GM18499 (cell line): ENCODE data around the gene AKAP9.
"Not testable (repeated sequence)": the region's sequence is repeated elsewhere in the genome, so short reads cannot be mapped to it uniquely, and the experiment has no call there.

Experiments used
- ATAC-seq: cut with Tn5 transposase; IDR thresholded peaks from one replicate; pipeline ENCODE4 v1.9.1; 2021; ENCODE audit warnings: moderate number of reproducible peaks; ENCODE audit not compliant: insufficient read depth, unreplicated experiment

The AKAP9 gene

DNA sequence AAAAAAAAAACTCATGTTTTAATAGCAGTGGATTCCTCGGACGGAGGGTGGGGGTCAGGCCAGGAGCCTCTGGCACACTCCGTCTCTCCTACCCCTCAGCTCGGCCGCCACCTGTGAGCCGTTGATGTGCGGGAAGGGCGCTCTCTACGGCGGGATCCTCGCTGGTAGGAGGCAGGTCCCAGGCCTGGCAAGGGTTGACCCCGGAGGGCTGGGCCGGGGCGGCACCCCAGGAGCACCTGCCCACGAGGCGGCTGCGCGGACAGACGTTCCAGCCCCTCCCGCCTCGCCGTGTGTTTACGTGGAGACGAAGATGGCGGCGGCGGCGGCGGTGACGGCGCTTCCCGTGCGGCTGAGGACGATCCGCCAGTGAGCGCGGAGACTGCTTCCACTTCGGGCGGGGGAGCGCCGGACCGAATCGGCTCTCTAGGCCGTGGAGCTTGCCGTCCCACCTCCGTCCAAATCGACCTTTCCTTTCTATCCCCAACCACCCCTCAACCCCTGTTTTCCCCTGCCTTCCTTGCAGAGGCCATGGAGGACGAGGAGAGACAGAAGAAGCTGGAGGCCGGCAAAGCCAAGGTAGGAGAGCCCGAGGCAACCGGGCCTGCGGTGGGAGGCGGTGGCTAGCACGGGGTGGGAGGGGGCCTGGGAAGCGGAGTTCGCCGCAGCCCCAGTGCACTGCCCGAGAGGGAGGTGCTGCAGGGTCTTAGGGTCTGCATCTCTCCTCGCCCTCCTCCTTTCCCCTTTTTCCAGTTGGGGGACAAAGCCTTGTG, at the start of gene AKAP9:
TSS of gene AKAP9 (plus strand) at position 291 of the 770 bp plus-strand sequence. CDS start at position 529, 238 bp downstream.
- peak; percentile 79 for ATAC-seq

DNA sequence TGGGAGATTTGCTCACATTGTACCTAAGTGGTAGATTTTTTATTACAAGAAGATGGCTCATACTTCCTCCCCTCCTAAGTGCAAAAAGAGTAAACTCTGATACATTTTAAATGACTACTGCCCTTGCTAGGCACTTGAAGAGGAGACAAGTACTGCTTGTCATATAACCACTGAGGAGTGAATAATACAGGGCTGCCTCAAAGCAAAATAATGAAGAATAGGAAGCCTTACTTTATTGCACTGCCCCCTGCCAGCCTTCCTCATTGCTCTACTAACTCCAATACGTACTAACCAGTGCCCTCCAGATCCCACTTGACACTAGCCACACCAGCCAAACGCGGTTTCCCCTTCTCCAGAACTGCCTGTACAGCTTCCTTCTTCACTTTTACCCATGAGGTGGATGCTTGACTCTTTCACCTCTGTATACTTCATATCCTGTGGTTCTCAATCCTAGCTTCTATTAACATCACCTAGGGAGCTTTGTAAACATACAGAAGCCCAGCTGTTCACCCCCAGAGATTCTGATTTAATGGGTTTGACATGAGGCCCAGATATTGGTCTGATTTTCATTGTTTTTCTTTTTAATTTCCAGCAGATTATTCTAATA, 48.5 kb upstream of the AKAP9 start:
- no peak for ATAC-seq

DNA sequence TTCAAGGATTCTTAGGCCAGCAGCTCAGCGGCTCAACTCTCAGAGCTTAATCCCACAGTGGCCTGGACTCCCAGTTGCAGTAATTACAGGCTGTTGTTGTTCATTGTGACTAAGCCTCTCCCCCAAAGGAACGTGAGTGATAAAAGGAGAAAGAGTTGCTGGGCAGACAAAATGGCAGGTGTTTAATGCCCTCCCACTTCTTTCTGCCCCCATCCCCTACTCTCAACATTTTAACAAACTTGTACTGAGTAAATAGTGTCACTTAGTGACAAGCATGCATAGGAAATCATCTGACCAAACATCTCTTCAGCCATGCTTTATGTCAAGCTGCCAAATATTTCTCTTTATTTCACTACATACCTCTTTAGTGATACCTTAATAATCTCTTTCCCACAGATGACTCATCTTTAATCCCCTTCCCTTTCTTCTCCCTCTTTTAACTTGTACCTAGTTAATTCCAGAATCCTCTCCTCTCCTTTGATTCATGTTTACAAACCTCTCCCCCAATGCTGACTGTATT, 47.8 kb upstream of the AKAP9 start:
- no peak for ATAC-seq

GRCh38 chr7:91893699-91894098, 47.0 kb upstream of the AKAP9 start:
- ATAC-seq: not testable (repeated sequence)

DNA sequence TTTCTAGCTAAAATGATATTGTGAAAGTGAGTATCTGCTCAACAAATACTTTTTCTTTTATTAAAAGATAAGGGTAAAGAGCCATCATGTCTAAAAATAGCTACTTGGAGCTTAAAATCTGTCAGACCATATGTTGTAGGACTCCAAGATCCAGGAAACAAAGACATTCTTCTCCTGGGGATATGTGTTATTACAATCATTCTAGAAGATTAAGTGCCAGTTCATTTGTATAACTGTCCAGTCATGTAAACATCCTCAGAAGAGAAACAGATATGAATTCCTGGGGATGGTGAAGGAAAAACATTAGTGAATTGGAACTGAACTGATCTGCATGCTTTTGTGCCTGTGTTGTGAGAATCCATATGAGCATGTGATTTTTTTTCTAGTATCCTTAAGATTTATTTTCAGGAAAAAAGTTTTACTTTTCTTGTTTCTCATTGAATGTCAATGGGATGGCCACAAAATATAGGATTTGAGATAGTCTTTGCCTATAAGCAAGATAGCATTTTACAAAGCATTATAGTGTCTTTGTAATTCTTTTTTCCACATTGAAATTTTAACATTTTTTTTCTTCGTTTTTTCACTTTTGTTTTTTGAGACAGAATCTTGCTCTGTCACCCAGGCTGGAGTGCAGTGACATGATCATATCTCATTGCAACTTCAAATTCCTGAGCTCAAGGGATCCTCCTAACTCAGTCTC, 45.7 kb upstream of the AKAP9 start:
- ATAC-seq: no peak

DNA sequence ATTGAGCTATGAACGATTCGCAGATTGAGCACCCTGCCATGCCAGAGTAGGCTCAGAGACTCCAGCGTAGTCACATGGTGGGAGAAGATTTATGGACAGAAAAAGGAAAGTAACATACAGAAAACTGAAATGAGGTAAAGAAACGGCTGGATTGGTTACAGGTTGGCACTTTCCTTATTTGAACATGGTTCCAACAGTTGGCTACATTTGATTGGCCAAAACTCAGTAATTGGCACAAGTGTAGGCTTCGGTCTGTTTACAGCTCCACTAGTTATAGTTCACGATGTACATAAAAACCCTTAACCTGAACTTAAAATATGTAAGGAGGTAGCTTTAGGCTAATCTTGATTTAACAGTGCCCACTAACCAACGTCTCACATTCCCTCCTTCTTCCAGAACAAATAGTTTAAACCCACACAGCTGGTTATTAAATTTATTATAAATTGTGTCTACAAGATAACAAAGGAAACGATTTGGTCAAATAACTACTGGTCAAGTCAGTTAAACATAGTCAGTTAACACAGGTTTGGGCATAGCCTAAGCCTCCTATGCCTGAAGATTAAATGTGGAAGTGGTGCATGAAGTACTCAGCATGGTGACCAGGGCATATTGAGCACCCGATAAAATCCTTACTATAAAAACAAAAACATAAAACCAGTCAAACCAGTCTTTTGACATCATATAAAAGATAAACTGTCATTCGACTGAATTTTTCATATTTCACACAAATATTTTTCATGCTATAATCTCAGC, 42.2 kb upstream of the AKAP9 start:
- ATAC-seq: no peak

DNA sequence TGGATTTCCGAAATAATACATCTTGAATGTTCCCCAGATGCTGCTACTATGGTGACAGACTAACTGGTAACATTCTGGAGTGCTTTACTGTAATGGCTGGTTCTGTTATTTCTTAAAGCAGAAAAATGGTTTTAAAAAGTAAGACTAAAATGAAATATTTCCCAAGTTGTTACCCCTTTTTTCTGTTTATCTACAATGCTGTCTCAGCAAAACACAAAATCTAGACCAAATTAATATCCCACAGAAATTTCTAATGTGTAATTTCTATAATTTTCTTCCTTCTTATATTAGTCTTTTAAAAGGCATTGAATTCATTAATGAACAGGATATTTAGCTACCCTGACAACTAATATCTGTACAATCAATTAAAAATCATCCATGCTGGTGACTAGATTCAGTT, 41.1 kb upstream of the AKAP9 start:
- no peak for ATAC-seq

DNA sequence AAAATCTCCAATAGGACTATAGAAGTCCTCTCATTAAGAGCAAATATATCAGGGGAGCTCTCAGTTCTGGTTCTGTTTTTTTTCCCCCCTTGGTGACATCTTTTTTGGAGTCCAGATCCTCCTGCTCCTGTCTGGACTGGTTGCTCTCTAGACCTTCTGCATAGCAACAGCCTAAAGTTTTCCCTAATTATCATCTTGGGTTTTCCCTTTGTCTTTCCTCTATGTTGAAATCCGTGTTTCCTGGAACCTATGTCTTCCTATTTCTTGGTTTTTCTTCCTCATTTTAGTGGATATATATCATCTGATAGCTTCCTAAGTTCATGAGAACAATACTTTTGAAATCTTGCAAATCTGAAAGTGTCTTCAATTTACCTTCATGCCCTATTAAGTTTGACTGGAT, 30.5 kb upstream of the AKAP9 start:
- ATAC-seq: no peak

GRCh38 chr7:91911121-91911520, 29.5 kb upstream of the AKAP9 start:
- ATAC-seq: no peak

- ATAC-seq: no peak
These were observed 28.2 kb upstream of the AKAP9 start for GRCh38 chr7:91912494-91912893.

DNA sequence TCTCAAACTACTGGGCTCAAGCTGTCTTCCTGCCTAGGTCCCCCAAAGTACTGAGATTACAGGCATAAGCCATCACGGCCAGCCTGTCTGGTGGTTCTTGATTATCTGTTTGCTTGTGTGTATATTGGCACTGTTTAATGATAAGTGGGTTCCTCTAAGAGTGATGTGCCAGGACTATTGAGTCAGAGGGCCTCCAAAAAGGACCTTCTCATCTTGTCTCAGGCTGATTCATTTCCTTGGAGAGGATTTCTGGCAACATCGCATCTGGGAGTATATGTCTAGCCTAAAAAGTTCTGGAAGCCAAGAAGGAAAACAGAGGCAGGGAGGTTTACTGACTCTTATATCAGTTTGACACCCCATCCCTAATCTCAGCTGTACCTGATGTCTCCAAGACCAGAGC, 27.1 kb upstream of the AKAP9 start:
- no peak for ATAC-seq

DNA sequence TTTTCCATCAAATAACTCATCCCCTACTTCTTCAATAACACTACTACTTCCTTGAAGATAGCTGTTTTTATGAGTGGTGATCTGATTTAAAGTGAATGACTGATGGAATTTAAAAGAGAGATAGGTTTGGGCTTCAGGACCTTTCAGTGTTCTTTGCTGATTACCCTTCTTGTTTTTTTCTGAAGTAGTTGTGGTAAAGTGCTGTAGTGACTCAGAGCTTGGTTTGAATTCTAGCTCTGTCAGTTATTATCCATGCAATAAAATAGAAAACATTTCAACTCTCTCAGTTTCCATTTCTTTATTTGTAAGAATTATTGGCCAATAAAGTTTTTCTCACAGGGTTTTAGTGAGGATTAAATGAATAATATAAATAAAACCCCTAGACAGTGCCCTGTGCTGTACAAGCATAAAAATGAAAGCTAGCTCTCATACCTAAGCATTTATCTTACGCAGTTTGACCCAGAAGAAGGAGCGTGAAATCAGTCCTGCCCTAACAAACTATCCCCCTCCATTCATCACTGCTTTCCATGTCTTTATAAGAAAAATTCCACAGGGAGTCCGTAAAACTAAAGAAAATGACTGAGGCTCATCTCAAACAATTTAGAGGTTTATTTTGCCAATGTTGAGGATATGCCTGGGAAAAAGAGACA, 25.1 kb upstream of the AKAP9 start:
- ATAC-seq: no peak

- no peak for ATAC-seq
These were observed 24.6 kb upstream of the AKAP9 start for GRCh38 chr7:91916051-91916440.

DNA sequence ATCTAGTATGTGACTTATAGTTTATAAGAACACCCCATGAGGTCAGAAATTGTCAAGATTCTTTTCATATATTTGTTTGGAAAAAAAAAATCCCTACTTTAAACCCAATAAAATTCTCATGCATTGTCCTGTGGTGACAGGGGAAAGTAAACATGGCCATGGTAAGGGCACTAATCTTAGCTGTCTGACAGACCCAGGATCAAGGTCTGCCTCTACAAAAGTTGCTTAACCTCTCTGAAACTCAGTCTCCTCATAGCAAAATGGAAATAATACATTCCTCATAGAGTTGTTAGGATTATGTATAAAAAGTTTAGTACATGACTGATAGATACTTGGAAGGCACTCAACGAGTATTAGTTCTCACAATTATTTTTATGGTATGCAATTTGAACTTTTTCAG, 22.3 kb upstream of the AKAP9 start:
- no peak for ATAC-seq

DNA sequence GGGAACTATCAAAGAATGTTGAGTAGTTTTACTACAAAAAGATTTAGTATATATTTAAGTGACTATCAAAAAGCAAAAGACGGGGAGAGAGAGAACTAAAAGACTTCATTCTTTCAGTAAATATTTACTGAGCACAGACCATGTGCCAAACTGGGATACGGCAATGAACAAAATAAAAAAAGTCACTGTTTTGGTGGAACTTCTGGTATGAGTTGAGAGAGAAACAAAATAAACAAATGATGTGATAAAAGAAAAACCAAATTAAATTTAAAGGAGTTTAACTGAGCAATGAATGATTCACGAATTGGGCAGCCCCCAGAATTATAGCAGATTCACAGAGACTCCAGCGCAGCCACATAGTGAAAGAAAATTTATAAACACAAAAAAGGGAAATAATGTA, 17.8 kb upstream of the AKAP9 start:
- ATAC-seq: no peak

DNA sequence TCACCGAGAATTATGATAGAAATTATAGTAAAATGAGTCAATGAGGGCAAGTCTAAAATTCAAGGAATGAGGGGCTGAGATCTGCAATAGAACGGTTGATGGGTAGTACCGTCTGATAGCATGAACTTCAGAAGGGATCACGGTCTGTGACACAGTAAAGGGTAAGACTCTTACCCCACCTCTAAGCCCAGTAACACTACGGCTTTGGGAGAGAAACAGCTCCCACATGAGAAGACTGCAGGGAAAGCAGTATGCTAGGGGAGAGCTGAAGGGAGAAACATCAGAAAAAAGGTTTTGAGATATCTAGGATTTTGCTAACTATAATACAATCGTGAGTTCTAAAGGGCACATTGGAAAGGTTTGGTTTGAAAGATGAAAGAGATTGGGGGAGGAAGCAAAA, 12.8 kb upstream of the AKAP9 start:
- no peak for ATAC-seq

GRCh38 chr7:91929463-91929862, 11.2 kb upstream of the AKAP9 start:
- ATAC-seq: peak; percentile 96

DNA sequence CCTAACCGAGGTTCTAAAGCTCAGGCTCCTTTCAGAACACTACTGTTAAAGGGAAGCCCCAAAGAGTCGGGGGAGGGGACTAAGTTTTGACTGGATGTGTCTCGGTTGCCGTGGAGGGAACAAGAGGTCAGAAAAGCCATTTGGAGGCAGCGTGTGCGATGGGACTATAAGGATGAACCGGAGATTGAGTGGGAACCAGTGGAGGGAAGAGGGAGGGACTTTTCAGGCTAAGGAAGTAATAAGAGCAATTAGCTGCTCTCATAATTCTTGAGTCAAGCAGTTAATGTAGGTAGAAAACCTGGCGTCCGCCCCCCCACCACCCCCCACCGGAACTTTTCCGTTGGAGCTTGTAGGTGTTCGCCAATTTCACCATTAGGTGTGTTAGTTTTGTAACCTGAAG, 491 bp upstream of the AKAP9 start:
- ATAC-seq: no peak

DNA sequence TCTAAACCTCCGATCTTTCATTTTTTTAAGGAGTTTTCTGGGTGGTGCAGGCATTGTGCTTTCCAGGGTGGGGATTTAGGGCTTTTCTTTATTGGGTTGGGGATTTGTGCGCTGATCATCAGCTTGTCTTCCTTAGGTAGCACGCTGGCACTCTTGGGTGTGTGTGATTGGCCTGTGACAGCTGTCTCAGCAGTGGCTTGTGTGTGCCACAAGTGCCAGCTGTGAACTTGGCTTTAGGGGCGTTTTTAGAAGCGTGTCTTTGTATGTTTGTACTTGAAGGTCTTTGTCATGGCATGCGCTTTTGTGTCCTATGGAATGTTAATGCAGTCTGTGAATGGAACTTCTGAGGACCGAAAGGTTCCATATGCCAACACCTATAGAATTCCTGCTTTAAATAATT, 788 bp downstream of the AKAP9 start:
- ATAC-seq: no peak

DNA sequence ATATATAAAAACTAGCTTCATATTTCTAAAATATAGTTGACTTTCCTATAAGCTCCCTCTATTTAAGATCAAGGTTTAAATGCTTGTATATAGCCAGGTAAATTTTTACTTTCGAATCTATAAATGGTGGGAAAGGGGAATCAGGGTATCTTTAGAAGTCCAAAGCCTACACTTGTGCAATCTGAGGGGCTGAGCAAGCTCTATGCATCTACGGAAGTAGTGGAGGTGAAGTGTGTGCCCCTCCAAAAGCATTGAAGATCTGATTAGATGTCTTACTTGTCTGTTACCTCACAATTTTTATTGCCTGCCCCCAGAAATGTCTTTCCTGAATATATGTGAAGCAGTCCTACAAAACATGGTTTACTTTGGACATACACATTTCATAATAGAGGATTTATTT, 1.6 kb downstream of the AKAP9 start:
- ATAC-seq: no peak
